Fibroblast of lung (primary cell): Measurements from ENCODE around the gene PEX11B.

Source experiments
- EZH2 ChIP-seq: IDR thresholded peaks from 2 replicates; pipeline ENCODE4 v1.5.1; 2012; ENCODE audit warnings: low read length, control low read depth, mild to moderate bottlenecking; ENCODE audit errors: missing control alignments
- TF ChIP-seq, protein P1 (sequence below), 2 donors: IDR thresholded peaks in 1 of 2; conservative IDR thresholded peaks in 1 of 2; 1 replicate in 1 of 2; 2 replicates in 1 of 2; pipeline ENCODE4 v1.5.1; 2011 to 2012; ENCODE audit warnings: low read length in 2 of 2, control low read depth in 1 of 2, inconsistent platforms in 1 of 2, low read depth in 1 of 2, mild to moderate bottlenecking in 1 of 2

DNA sequence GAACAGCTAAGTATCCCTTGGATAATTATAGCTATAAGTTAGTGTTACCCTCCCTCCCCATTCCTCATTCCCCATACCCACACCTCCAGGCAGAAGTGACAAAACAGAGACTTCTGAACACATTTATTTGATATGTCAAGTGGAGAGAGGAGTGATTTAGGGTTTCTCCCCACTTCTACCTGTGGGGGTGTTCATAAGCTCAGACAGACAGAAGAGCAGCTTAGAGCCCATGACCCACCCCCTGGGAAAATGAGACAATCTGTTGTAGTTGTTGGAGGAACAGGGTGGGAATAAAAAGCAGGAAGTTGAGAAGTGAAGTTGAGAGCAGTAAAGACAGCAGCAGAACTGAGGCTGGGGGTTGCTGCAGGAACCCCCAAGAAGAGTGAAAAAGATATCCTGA, 40.8 kb upstream of the PEX11B start:
- TF ChIP-seq, protein P1, sequence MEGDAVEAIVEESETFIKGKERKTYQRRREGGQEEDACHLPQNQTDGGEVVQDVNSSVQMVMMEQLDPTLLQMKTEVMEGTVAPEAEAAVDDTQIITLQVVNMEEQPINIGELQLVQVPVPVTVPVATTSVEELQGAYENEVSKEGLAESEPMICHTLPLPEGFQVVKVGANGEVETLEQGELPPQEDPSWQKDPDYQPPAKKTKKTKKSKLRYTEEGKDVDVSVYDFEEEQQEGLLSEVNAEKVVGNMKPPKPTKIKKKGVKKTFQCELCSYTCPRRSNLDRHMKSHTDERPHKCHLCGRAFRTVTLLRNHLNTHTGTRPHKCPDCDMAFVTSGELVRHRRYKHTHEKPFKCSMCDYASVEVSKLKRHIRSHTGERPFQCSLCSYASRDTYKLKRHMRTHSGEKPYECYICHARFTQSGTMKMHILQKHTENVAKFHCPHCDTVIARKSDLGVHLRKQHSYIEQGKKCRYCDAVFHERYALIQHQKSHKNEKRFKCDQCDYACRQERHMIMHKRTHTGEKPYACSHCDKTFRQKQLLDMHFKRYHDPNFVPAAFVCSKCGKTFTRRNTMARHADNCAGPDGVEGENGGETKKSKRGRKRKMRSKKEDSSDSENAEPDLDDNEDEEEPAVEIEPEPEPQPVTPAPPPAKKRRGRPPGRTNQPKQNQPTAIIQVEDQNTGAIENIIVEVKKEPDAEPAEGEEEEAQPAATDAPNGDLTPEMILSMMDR (conservative IDR thresholded peaks at IDR 0.05 in 1 of 2, IDR thresholded peaks at IDR 0.05 in 1 of 2; ENCODE audit: low read depth in 1 of 2, low read length in 2 of 2), result no peak
- TF ChIP-seq EZH2, result no peak
